ENCODE results near the gene CASZ1. TPM values are rescaled to one million over a fixed set of nuclear protein-coding genes. Genes with fewer than 3 reads are reported as not detected.

The CASZ1 gene
- total RNA-seq, 1 donor from 2014 or later = 63.6 TPM

DNA sequence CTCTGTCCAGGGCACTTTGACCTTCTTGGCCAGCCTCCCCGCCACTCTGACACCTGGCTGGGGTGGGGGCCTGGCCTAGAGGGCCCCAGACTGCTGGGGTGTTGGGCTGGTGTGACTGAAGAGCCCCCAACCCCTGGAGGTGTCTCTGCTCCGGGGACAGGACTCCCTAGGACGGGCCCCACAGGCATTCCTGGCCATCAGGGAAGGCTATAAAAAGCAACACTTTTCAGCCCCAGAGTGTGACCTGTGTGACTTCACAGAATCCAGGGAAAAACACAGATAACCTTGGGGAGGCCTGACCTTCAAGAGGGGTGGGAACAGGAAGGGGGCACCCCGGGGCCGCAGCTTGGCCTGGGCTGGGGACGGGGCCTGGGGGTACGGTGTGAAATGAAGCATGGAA lies 24.0 kb upstream of the CASZ1 start:
- Histone ChIP-seq H3K27ac (no peak overlapping the region), H3K9me3 (no peaks in the 10 kb centered on the region), H3K36me3 (no peaks in the 10 kb centered on the region), H3K27me3 (no peaks in the 10 kb centered on the region), H3K4me1 (no peaks in the 10 kb centered on the region), H3K4me3 (no peak overlapping the region)
- intact Hi-C loops (cut with DNase I) = no loop called here
- DNase-seq (no peak), ATAC-seq (no peak)
- TF ChIP-seq, protein P1, sequence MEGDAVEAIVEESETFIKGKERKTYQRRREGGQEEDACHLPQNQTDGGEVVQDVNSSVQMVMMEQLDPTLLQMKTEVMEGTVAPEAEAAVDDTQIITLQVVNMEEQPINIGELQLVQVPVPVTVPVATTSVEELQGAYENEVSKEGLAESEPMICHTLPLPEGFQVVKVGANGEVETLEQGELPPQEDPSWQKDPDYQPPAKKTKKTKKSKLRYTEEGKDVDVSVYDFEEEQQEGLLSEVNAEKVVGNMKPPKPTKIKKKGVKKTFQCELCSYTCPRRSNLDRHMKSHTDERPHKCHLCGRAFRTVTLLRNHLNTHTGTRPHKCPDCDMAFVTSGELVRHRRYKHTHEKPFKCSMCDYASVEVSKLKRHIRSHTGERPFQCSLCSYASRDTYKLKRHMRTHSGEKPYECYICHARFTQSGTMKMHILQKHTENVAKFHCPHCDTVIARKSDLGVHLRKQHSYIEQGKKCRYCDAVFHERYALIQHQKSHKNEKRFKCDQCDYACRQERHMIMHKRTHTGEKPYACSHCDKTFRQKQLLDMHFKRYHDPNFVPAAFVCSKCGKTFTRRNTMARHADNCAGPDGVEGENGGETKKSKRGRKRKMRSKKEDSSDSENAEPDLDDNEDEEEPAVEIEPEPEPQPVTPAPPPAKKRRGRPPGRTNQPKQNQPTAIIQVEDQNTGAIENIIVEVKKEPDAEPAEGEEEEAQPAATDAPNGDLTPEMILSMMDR (IDR thresholded peaks at IDR 0.05) = no peak

DNA sequence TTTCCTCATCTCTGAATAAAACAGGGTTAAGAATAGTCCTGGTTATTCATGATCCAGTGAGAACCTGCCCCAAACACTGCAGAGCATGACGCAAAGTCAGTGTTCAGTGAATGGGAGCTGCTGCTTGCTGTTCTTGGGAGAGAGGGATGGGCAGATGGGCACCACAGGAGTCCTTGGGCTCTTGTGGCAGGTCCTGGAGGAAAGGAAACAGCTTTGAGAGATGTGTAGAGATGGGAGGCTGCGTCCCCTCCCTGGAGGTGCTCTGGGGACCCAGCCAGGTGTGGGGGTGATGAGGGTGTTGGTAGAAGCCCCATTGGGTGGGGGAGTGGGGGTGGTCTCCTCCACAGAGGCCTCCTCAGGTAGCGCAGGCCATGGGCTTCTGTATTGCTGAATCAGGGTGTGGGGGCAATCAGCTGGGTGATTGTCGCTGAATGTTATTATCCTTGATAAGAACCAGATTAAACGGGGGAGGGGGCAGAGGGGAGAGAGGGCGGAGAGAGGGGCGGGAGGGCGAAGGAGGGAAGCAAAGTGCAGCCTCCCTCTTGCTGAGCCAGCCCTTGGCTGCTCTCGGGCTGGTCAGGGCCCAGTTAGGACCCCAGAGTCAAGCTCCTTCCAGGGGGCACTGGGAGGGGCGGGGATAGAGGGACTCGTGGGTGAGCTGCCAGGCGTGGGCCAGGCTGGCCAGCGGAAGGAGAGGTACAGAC lies 22.9 kb upstream of the CASZ1 start:
- Histone ChIP-seq H3K4me1 (no peaks in the 10 kb centered on the region), H3K27me3 (no peaks in the 10 kb centered on the region), H3K27ac (no peak overlapping the region), H3K36me3 (no peaks in the 10 kb centered on the region), H3K9me3 (no peaks in the 10 kb centered on the region), H3K4me3 (no peak overlapping the region)
- ATAC-seq (no peak), DNase-seq (no peak)
- TF ChIP-seq, protein P1 (IDR thresholded peaks at IDR 0.05) = no peak
- intact Hi-C loops (cut with DNase I) = no loop called here

DNA sequence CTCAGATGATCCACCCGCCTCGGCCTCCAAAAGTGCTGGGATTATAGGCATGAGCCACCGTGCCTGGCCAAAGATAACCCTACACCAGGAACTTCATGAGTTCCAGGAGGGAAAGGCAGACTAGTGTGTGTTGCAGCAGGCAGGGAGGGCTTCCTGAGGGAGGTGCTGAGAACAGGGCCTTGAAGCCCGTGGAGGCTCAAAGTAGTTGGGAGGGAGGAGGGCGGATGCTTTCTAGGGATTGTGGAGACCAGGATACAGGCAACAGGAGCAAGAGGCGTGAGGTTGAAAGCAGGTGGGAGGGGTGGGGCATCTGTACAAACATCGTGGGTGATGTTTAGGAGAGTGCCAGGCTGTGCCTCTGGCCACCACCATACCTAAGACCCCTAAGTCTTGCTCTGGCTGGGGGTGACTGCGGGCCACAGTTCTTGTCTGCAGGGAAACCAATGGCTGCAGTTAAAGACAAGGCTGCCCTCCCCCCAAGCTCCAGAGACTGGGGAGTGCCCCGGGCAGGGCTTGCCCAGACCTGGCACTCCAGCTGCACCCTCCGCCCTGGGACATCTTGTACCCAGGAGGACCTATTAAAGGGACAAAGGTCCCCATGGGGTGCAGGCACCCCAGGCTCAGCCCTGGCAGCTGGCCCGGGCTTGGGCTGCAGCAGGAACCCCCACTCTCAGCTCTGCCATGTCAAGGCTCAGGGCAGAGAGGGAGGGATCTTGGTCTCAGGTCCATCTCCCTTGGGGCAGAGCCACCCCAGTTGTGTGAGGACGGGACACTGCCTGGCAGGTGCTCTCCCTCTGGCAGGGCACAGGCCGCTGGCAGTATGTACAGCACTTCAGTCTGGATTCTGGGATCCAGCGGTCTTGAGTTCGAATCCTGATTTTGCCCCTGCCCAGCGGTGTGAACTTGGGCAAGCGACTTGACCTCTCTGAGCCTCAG lies 22.1 kb upstream of the CASZ1 start:
- ATAC-seq (peak; percentile 66), DNase-seq (peak; percentile 81)
- Histone ChIP-seq H3K4me1 (no peaks in the 10 kb centered on the region), H3K36me3 (no peaks in the 10 kb centered on the region), H3K9me3 (no peaks in the 10 kb centered on the region), H3K27me3 (no peaks in the 10 kb centered on the region), H3K27ac (no peak overlapping the region), H3K4me3 (no peak overlapping the region)
- TF ChIP-seq, protein P1 (IDR thresholded peaks at IDR 0.05) = no peak
- intact Hi-C loops (cut with DNase I) = no loop called here

DNA sequence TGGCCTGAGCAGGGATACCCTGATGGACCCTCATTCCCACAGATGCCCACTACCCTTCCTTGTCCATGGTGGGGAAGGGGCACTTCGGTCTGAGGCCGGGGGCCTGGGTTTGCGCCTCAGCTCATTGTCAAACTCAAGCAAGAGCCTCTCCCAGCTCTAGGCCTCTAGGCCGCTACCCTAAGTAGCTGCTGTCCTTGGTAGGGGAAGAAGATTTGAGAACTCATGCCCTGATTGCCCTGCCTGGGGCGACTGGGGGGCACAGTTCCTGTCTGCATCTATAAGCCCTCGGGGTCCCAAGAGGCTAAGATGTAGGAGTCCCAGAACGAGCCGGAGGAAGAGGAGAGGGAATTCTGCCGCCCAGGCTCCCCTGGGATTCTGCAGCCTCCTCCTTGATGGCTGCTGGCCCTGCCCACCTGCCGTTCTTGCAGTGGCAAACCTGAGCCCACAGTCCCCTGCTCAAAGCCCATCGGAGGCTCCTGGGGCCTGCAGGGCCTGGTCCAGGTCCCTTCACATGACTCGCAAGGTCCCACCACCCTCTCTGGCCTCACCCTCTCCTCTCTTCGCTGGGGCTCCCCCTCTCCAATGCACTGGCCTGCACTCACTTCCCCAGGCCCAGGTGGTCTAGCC lies 20.4 kb upstream of the CASZ1 start:
- no peaks in the 10 kb centered on the region for H3K27me3 ChIP-seq
- H3K4me3 ChIP-seq = no peak overlapping the region
- no peaks in the 10 kb centered on the region for H3K36me3 ChIP-seq
- DNase-seq = no peak
- H3K9me3 ChIP-seq = no peaks in the 10 kb centered on the region
- no peak for ATAC-seq
- TF ChIP-seq, protein P1 (IDR thresholded peaks at IDR 0.05) = no peak
- no peaks in the 10 kb centered on the region for H3K4me1 ChIP-seq
- intact Hi-C loops (cut with DNase I) = no loop called here
- no peak overlapping the region for H3K27ac ChIP-seq

DNA sequence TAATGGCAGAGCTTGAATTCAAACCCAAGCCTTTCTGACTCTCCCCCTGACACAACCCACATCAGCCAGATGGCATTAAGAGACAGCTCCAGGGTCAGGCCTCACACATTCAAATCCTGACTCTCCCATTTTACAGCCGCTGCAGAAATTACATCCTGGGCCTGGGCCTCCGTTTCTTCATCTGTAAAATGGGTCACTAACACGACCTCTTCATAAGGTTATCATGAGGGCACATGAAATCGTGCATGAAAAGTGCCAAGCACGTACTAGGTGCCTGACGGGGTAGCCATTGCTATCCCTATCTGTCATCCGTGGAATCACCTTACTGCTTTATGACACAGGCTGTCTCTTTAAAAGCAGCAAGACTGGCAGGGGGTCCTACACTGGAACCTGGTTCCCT lies 19.8 kb upstream of the CASZ1 start:
- H3K27ac ChIP-seq = no peak overlapping the region
- intact Hi-C loops (cut with DNase I) = no loop called here
- H3K27me3 ChIP-seq = no peaks in the 10 kb centered on the region
- TF ChIP-seq, protein P1 (IDR thresholded peaks at IDR 0.05) = no peak
- H3K4me1 ChIP-seq = no peaks in the 10 kb centered on the region
- no peaks in the 10 kb centered on the region for H3K36me3 ChIP-seq
- no peaks in the 10 kb centered on the region for H3K9me3 ChIP-seq
- no peak for ATAC-seq
- H3K4me3 ChIP-seq = no peak overlapping the region
- DNase-seq = no peak
